ENCODE data around the gene SEMA6D. TPM values are rescaled to one million over a fixed set of nuclear protein-coding genes. Genes with fewer than 3 reads are reported as not detected.

The SEMA6D gene
- total and polyA plus RNA-seq, 2 experiments from 2014 or later, result 18.9 to 34.1 TPM

GRCh38 chr15:47678040-47678439, 39.3 kb upstream of the SEMA6D start:
- Histone ChIP-seq H3K79me2 (no peaks in the 10 kb centered on the region), H3K4me1 (ENCODE audit: insufficient read depth) (peaks cover 4% of the 10 kb centered on the region), H2AFZ (no peak overlapping the region), H3K27me3 (peaks cover 4% of the 10 kb centered on the region), H3K9me3 (ENCODE audit: low read depth) (no peaks in the 10 kb centered on the region), H3K27ac (no peak overlapping the region), H3K4me3 (no peak overlapping the region), H3K36me3 (replicated peaks; ENCODE audit: insufficient read depth, low read depth) (no peaks in the 10 kb centered on the region), H3K9me2 (replicated peaks; ENCODE audit: insufficient read depth) (no peaks in the 10 kb centered on the region), H4K20me1 (ENCODE audit: insufficient read depth, poor library complexity, severe bottlenecking) (no peaks in the 10 kb centered on the region), H3K4me2 (no peak overlapping the region)
- 92% methylated on average over 1 of the region's 1 CpG for WGBS (ENCODE audit: low lambda C conversion rate, missing lambda C conversion rate)
- no peak for TF ChIP-seq EZH2phosphoT487 (IDR thresholded peaks at IDR 0.05; ENCODE audit: low read depth, severe bottlenecking, unreplicated experiment)
- TF ChIP-seq CTCF (IDR thresholded peaks at IDR 0.05; ENCODE audit: poor library complexity), result no peak
- TF ChIP-seq EZH2 (IDR thresholded peaks at IDR 0.05; ENCODE audit: borderline replicate concordance), result no peak
- DNase-seq (ENCODE audit: low spot score), result no peak

DNA sequence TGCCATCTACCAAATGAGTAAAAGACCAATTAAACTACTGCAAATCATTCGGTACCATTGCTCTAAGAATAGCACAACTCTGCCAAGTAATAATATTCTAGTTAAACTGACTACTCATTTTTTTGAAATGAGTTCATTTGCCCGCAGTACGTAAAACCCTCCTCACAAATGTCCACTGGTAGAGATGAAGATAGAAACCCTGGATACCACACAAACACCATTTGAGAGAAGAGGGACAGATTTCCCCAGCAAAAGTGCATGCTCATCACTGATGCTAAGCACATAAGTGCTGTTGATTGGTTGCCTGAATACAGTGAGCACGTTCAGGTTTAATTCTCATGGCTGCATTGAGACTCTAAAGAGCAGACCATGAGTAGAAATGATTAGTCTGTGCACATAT, 34.6 kb upstream of the SEMA6D start:
- Histone ChIP-seq H3K4me1 (ENCODE audit: insufficient read depth) (no peaks in the 10 kb centered on the region), H2AFZ (no peak overlapping the region), H3K4me2 (no peak overlapping the region), H3K27me3 (no peaks in the 10 kb centered on the region), H3K4me3 (no peak overlapping the region), H3K79me2 (no peaks in the 10 kb centered on the region), H3K9me2 (replicated peaks; ENCODE audit: insufficient read depth) (no peaks in the 10 kb centered on the region), H3K9me3 (ENCODE audit: low read depth) (no peaks in the 10 kb centered on the region), H3K27ac (no peak overlapping the region), H4K20me1 (ENCODE audit: insufficient read depth, poor library complexity, severe bottlenecking) (no peaks in the 10 kb centered on the region), H3K36me3 (replicated peaks; ENCODE audit: insufficient read depth, low read depth) (no peaks in the 10 kb centered on the region)
- DNase-seq (ENCODE audit: low spot score), result no peak
- 96% methylated on average over 4 of the region's 4 CpGs for WGBS (ENCODE audit: low lambda C conversion rate, missing lambda C conversion rate)
- TF ChIP-seq EZH2 (IDR thresholded peaks at IDR 0.05; ENCODE audit: borderline replicate concordance) (no peak), CTCF (IDR thresholded peaks at IDR 0.05; ENCODE audit: poor library complexity) (no peak), EZH2phosphoT487 (IDR thresholded peaks at IDR 0.05; ENCODE audit: low read depth, severe bottlenecking, unreplicated experiment) (no peak)

DNA sequence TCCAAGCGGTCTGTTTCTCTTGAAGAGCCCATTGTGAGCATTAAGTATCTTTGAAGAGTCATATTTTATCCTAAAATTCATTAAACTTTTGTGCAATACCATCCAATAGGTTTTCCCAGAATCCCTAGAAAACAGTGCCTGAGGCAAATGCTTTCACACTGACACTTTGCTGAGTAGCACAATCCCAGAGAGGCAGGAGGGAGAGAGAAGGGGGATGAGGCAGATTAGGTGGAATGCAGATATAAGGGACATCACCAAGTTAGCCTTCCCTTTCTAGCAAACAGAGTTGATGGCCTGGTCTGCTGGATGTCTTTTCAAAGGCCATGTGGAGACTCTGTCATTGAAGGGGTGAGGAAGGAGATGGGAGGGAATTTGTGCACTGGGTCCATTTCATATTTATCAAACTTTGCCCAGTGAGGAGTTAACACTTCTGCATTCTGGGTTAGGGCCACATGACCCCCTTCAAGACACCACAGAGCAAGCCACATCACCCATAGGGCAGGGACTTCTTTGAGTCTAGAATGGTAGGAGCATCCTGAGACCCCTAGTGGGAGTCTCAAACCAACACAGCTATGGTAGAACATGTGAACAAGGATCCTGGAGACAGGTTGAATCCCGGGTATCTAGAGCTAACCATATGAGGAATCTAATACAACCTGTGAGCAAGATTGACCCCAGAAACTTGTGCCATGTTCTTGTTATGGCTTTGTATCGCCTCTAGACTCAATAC, 32.0 kb upstream of the SEMA6D start:
- 89% methylated on average over 3 of the region's 3 CpGs for WGBS (ENCODE audit: low lambda C conversion rate, missing lambda C conversion rate)
- H4K20me1 ChIP-seq (ENCODE audit: insufficient read depth, poor library complexity, severe bottlenecking), result no peaks in the 10 kb centered on the region

More for the DNA sequence above, 32.0 kb upstream of the SEMA6D start:
- Histone ChIP-seq H3K9me2 (replicated peaks; ENCODE audit: insufficient read depth) (no peaks in the 10 kb centered on the region), H3K36me3 (replicated peaks; ENCODE audit: insufficient read depth, low read depth) (no peaks in the 10 kb centered on the region), H3K4me2 (no peak overlapping the region), H3K27me3 (no peaks in the 10 kb centered on the region), H2AFZ (no peak overlapping the region), H3K27ac (no peak overlapping the region), H3K4me1 (ENCODE audit: insufficient read depth) (no peaks in the 10 kb centered on the region), H3K79me2 (no peaks in the 10 kb centered on the region), H3K9me3 (ENCODE audit: low read depth) (no peaks in the 10 kb centered on the region), H3K4me3 (no peak overlapping the region)
- TF ChIP-seq CTCF (IDR thresholded peaks at IDR 0.05; ENCODE audit: poor library complexity) (no peak), EZH2phosphoT487 (IDR thresholded peaks at IDR 0.05; ENCODE audit: low read depth, severe bottlenecking, unreplicated experiment) (no peak), EZH2 (IDR thresholded peaks at IDR 0.05; ENCODE audit: borderline replicate concordance) (no peak)
- no peak for DNase-seq (ENCODE audit: low spot score)

Measured in hepatocyte (in vitro differentiated cells).